Dermis microvascular lymphatic vessel endothelial cell (primary cell): ENCODE data around the gene RETSAT. TPM values are rescaled to one million over a fixed set of nuclear protein-coding genes. Genes with fewer than 3 reads are reported as not detected.
"Not testable (repeated sequence)": the region's sequence is repeated elsewhere in the genome, so short reads cannot be mapped to it uniquely, and the experiment has no call there.

ENCODE experiments used
- DNase-seq, 2 donors: peaks; one replicate each; pipeline versions ENCODE4 v3.0.0 to v3.0.0-alpha.2; 2010; ENCODE audit warnings: low read depth in 2 of 2
- total RNA-seq: library from RNA; depleted of rRNA; stranded (reverse); fragments of >200 nt; gene quantifications from 2 replicates; pipeline ENCODE4 v1.2.1, GENCODE V29; 2014

RETSAT gene
- total RNA-seq, 1 donor from 2014 or later = 51.6 TPM

DNA sequence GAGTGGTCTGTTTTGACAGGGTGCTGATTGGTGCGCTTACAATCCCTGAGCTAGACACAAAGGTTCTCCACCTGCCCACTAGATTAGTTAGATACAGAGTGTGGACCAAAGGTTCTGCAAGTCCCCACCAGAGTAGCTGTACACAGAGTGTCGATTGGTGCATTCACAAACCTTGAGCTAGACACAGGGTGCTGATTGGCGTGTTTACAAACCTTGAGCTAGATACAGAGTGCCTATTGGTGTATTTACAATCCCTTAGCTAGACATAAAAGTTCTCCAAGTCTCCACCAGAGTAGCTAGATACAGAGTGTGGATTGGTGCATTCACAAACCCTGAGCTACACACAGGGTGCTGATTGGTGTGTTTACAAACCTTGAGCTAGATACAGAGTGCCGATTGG lies 20.5 kb downstream of the RETSAT start:
- not testable (repeated sequence) for DNase-seq

- DNase-seq = no peak
Observed at GRCh38 chr2:85330839-85331636, 23.3 kb downstream of the RETSAT start.

DNA sequence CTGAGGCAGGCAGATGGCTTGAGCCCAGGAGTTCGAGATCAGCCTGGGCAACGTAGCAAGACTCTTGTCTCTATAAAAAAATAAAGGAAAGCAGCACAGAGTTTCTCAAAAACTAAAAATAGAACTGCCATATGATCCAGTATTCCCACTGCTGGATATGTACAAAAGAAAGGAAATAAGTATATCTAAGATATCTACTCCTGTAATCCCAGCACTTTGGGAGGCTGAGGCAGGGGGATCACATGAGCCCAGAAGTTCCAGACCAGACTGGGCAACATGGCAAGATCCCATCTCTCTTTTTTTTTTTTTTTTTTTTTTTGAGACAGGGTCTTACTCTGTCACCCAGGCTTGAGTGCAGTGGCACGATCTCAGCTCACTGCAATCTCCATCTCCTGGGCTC lies 24.6 kb downstream of the RETSAT start:
- not testable (repeated sequence) for DNase-seq

DNA sequence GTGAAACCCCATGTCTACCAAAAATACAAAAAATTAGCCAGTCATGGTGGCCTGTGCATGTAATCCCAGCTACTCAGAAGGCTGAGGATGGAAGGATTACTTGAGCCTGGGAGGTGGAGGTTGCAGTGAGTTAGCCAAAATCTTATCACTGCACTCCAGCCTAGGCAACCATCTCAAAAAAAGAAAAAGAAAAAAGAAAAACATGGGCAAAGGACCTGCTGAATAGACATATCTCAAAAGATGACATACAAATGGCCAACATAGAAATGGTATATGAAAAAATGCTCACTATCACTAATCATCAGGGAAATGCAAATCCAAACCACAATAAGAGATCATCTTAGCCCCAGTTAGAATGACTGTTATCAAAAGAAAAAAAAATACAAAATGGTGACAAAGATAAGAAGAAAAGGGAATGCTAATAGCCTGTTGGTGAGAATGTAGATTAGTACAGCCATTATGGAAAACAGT lies 25.1 kb downstream of the RETSAT start:
- no peak for DNase-seq

GRCh38 chr2:85327822-85328617 lies 26.3 kb downstream of the RETSAT start, which contains the start of gene TGOLN2:
TGOLN2 (minus strand) TSS chr2:85327989; CDS start chr2:85327962, 27 bp downstream.
- peak; percentile 60 to 91 for DNase-seq

DNA sequence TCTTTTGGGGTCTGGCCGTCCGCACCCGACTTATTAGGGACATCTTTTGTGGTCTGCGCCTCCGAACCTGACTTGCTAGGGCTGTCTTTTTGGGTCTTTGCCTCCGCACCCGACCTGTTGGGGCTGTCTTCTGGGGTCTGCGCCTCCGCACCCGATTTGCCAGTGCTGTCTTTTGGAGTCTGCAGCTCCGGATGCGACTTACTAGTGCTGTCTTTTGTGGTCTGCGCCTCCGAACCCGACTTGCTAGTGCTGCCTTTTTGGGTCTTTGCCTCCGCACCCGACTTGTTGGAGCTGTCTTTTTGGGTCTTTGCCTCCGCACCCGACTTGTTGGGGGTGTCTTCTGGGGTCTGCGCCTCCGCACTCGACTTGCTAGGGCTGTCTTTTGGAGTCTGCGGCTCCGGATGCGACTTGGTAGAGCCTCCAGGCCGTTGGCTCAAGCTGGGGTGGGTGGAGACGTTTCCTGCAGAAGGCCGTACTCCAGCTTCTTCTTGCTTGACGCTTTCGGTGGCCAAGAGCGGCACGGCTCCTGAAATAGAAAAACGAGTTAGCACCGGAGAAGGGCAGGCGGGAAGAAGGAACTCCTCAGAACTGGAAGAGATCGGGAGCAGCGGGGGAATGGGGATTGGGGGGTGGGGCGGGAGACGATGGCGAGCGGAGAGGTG lies 27.0 kb downstream of the RETSAT start:
- peak in 1 of 2 donors; percentile 54 for DNase-seq

DNA sequence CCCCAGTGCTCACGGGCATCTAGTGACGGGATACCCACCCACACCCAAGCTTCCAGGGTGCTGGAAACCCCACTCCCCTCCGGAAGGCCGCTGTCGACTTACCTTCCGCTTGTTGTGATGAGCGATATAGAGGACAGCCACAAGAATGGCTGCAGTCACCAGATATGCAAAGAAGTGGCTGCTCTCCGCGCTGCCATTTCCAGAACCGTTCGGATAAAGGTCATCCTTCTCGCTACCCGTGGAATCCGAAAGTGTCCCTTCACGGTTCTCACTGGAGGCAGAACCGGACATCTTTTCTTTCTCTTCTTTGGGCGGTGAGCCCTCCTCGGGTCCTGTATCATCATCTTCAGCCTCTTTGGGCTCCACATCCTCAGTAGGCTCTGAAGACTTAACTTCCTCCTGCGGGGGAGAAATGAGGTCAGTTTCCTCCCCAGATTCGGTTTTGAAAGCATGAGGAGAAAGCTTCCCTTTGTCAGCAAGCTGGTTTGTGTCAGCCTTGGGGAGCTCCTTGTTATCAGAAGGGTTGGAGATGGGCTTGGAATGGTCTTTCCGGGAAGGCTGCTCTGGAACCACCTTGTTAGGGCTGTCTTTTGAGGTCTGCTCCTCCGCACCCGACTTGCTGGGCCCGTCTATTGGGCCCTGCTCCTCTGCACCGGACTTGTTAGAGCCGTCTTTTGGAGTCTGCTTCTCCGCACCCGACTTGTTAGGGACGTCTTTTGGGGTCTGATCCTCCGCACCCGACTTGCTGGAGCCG lies 27.7 kb downstream of the RETSAT start:
- DNase-seq = peak in 1 of 2 donors; percentile 31

DNA sequence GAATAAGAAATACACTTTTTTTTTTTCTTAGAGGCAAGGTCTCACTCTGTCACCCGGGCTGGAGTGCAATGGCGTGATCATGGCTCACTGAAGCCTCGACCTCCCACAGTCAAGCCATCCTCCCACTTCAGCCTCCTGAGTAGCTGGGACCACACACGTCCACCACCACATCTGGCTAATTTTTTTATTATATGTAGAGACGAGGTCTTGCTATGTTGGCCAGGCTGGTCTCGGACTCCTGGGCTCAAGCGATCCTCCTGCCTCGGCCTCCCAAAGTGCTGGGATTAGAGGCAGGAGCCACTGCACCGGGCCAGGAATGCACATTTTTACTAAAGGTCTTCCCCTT lies 28.9 kb downstream of the RETSAT start:
- DNase-seq = no peak

DNA sequence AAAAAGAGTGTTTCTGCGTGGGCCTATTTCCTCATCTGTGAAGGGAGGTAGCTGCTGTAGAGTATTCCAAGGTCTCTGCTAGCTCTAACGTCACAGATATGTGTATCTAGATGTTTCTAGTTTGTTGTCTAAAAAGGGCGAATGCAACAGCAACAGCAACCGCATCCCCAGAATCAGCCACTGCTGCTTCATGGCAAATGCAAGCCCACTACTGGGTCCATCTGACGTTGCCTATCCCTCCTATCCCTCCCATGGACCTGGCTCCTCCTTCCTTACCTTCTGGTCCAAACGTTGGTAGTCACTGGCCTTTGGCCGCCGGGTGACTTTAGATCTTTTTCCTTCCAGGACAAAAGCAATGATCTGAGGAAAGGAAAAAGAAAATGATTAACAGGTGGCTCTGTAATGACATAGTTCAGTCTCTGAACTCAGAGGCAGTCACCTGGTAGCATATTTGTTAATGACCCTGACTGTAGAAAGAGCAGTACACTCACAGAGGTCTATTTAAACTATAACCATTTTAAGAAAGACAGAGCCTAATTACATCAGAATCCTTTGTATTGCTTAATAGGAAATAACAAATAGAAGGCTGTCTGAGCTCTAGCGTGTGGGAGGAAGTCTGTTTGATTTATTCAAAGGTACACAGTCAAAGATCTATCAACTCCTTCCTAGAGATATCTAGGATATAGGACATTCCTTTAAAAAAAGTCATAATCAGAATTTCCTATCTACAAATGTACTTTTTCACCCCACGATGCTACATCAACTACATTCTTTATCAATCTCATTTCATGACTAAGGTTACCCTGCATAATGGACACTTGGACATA lies 29.5 kb downstream of the RETSAT start:
- peak in 1 of 2 donors; percentile 58 for DNase-seq

DNA sequence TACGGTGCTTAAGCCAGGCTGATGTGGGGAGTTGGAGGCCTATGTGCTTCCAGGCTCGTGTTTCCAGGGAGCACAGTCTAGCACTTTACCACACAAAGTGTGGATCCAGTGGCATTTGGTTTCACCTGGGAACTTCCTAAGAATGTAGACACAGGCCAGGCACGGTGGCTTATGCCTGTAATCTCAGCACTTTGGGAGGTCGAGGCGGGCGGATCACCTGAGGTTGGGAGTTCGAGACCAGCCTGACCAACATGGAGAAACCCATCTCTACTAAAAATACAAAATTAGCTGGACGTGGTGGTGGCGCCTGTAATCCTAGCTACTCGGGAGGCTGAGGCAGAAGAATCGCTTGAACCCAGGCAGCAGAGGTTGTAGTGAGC lies 30.4 kb downstream of the RETSAT start:
- DNase-seq = not testable (repeated sequence)

GRCh38 chr2:85323351-85323987 lies 30.9 kb downstream of the RETSAT start:
- DNase-seq = no peak

GRCh38 chr2:85319796-85320195 lies 34.5 kb downstream of the RETSAT start:
- no peak for DNase-seq

DNA sequence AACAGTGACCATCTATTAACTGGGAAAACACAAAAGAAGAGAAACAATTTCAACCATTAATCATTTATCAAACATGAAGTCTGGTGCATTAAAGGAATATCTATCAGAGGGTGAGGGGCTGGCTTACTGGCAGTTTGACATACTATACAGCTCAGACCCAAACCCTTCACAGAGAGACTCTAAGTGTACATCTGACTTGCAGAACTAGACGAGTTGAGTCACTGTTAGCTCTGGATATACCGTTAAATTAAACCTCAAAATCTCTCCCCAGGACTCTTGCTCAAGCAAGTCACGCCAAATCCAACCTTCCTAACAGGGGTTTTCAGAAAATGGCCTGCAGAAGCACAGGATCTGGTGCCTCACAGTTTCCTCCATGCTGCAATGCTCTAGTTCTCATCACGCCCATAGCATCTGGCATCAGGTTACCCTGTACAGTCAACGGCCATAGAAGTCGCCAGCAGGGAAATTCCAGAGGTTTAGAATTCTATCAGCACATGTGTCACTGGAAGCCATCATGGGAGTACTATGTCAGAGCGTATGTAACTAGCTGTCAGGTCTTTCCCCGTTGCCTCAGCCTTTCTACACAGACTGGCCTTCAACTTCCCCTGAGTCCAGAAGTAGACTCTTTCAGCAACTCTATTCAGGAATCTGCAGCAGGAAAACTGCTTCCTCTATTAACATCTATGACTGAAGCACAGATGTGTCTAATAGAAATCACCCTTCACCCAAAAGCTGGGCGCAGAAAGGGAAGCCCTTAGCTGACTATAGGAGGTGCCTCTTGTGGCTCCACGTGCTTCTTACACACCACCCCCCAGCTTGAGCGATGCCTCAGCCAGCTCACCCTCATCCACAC lies 35.9 kb downstream of the RETSAT start:
- DNase-seq = peak; percentile 30 to 56

DNA sequence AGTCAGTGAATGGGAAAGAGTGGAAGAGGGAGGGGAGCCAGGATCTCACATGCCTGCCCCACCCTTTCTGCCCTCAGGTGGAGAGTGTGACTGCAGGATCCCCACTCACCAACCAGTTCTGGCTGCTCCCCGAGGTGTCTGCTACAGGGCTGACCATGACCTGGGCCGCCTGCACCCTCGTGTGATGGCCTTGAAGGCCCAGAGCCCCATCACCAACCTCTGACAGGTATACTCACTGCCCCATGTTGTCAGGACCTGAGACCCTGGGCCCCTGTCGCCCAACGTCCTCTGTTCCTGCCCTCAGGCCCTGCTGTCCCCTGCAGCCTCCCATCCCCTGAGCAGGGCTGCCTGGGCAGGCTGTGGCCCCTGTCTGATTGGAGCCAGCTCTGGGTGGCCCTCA lies 38.4 kb downstream of the RETSAT start:
- DNase-seq = not testable (repeated sequence)

DNA sequence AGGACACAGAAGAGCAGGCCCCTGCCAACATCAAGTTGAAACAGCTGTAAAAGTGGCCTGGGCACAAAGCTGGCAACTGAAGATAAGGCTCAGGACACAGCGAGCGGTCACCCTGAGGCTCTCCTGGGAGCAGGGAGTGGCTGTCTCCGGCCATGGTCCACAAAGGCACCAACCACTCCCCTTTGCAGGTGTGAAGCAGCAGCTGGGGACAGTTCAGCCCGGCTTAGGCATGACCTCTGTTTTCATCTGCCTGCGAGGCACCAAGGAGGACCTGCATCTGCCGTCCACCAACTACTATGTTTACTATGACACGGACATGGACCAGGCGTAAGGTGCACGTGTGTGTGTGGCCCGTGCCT lies 39.5 kb downstream of the RETSAT start:
- no peak for DNase-seq

GRCh38 chr2:85312404-85312803 lies 41.9 kb downstream of the RETSAT start:
- no peak for DNase-seq

- no peak for DNase-seq
Observed at GRCh38 chr2:85310330-85310729, 44.0 kb downstream of the RETSAT start.

DNA sequence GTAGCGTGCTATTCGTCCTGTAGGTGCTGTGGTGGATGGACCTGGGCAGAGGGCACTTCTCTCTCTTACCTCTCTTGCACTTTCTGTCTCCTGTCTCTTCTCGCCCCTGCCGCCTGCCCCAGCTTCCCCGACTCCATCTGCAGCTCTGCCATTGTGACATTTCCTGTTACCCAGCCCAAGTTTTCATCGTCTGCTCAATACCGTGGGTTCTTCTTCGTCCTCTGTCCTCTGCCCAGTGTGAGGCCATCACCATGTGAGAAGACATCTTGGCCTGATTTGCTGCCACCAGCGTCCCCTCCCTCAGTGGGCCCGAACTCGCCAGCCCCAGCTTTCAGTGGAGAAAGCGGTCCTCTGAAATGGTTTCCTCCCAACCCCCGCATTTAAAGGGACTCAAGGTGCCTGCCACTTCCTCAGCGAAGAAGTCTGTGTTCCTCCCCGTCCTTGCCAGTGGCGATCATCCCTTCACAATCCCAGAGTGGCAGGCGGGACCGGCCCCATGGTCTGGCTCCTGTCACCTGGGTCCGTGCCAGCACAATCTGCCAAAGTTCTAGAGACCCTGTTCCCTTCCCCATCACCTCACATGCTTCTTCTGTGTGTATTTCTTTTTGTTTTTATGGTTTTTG lies 44.5 kb downstream of the RETSAT start:
- no peak for DNase-seq
